Measurements from ENCODE around the gene RAB33A.
"Not testable (repeated sequence)": the region's sequence is repeated elsewhere in the genome, so short reads cannot be mapped to it uniquely, and the experiment has no call there.

Gene RAB33A

DNA sequence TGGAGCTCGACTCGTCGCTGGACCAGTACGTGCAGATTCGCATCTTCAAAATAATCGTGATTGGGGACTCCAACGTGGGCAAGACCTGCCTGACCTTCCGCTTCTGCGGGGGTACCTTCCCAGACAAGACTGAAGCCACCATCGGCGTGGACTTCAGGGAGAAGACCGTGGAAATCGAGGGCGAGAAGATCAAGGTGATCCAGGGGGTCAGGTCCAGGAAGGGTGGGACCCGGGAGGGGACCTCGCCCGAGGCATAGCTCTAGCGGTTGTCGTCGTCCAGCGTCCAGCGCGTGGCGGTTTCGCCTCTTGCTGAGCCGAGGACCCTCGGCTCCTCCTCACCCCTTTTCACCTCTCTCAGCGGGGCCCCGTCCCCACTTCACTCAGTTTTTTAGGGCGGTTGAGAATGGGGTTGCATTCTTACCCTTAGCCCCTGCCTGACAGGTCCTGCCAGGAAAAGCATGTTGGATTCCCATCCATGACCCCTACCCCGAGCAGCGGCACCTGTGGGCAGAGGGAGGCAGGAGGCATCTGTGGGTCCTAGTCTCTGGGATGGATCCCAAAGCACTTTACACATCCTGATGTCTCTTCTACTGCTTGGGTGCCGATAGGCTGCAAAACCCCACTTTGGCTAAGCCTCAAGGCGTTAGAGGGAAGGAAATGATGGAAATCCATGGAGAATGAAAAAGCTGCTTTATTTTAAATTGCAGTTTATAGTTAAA lies 524 bp downstream of the RAB33A start:
- no peak for DNase-seq (ENCODE audit: low read depth in 2 of 2)

DNA sequence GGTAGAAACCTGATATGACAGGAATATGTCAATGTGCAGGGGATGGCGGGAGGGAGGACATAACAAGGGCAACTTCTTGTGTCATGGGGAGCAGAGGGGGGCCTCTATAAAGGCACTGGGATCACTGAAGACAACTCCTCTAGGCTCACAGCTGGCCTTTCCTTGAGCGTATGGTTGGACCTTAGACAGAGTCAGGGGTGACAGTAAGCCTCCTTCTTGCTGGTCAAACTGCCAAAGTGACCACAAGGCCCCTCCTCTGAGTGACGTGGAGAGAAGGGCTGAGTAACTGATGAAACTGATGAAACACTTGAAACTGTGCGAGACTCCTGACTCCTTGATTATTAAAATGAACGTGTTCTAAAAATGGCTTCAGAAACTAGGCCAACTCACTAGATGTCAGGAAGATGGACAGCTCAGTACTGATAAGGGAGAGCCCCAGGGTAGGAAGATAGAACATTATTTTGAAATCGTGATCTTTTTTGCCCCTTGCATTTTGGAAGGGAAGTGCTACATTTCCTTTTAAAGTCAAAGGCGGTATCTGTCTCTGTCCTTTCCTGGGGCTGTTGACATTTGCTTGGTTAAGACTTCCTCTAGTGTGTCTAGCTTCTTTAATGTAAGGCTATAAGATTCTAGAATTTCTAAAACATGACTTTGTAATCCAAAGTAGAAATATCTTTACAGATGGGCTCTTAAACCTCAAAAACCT lies 1.6 kb downstream of the RAB33A start:
- DNase-seq (ENCODE audit: low read depth in 2 of 2) = no peak

DNA sequence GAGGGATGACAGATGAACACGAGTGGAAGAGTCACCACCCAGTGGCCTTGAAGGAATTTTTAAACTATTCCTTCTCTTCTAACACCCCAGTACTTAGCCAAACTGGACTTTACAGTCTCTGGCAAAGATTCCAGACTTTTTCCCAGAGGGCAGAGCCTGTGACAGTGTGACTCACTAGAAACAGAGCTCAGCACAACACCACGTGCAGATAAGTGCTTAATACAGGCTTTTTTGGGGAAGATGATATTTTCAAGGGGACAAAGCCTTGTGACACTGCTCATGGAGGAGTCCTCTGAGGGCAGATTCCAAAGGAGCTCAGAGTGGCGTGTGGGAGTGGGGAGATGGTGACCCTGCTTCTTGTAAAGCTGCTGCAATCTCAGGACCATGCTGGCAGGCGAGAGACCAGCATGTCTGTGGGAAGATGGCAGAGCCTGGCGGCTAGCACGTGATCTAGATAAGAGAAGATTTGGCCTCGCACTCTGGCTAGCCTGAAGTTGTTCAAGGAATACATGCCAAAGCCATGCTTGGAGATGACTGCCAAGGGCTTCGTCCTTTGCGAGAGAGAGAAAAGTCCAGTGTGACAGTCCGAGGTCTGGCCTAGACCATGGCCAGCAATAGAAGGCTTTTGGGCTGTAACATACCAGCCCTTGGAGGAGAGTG lies 2.4 kb downstream of the RAB33A start:
- no peak for DNase-seq (ENCODE audit: low read depth in 2 of 2)

DNA sequence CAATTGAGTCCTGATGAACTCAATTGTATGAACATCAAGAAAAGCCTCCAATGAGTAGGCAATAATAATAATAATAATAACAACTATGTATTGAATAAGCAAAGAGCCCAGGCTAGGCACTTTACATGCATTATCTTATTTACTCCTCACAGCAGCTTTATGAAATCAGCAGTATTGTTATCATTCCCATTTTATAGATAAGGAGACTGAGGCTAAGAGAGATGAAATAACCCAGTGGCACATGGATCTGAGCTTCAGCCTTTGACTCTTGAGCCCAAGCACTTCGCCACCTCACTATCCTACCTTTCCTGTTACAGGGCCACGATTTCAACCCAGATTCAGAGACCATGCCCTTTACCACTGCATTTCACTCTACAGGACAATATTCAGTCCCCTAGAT lies 3.2 kb downstream of the RAB33A start:
- DNase-seq (ENCODE audit: low read depth in 2 of 2) = no peak

DNA sequence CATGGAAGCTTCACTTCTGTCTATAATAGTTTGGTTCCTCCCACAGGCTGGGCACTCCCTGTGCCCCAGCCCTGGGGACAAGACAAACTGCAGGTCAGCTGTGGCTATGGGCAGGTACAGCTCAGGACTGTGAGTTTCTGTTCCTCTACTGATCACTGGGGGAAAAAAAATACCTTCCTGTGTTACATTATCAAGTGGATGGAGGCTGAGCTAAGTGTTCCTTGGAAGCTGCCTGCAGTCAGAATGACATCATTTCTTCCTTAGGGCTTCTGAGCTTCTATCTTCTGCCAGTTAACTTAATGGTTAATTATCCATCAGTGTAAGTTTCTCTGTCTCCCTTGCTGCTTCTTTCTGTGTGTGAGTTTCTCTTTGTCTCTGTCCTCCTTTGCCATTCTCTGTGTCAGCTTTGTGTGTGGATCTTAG lies 4.6 kb downstream of the RAB33A start:
- no peak for DNase-seq (ENCODE audit: low read depth in 2 of 2)

DNA sequence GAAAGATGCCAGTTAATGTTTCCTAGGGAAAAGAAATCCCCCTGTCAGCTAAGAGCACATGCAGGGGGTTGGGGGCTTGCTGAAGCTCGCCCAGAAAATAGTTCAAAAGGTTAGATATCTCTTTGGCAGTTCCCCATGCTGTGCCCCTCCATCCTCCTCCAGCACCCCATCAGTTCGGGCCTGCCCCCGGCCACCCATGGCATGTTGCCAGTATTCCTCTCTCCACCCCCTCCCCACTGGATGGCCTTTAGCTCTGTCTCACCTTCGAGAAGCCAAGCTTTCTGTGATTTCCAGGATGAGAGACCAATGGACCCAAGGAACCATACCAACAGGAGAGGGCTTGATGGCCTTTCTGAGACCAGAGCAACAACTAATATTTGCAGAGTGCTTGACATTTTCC lies 5.2 kb downstream of the RAB33A start:
- DNase-seq (ENCODE audit: low read depth in 2 of 2) = no peak

DNA sequence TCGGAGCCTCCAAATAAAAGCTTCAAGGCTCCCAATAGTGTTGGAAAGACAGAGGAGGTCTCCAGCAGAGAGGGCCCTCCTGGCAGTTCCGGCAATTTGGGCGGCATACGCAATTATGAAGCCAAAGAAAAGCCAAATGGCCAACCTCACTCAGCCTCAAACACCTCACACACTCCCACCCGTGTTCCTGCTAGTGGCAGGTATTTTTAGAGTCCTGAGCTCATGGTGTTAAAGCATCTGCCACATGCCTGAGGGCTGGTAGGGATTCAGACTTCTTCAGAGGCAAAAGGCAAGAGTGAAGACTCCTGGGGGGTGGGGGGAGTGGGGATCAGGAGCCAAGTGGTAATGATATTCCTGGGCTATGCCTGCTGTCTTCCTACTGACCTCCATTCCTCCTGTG lies 7.4 kb downstream of the RAB33A start:
- no peak for DNase-seq (ENCODE audit: low read depth in 2 of 2)

DNA sequence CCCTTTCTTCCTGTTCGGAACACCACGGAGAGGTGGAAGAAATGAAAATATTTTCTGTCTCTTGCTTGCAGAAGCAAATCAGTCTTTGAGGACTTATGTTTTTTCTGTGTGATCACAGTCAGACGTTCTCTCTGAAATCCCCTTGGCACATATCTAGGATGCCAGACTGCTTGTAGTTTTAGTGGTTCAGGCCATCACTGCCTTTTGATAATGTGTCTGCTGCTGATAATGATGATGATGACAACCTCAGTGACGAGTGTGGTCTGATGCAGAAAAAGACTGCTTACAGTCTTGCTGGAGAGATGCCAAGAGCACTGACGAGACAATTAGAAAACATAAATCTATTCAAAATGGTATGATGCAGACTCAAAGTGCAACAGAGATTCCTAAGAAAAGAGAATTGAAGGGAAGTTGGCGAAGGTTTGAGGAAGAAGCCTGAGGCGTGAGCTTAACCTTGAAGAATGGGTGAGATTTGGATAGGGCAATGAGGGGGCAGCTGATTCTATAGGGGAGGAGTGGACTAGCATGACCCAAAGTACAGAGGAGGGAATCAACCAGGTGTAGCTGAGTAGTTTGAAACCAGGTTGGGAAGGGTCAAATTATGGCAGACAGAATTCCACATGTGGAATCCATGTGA lies 7.9 kb downstream of the RAB33A start:
- DNase-seq (ENCODE audit: low read depth in 2 of 2) = no peak

DNA sequence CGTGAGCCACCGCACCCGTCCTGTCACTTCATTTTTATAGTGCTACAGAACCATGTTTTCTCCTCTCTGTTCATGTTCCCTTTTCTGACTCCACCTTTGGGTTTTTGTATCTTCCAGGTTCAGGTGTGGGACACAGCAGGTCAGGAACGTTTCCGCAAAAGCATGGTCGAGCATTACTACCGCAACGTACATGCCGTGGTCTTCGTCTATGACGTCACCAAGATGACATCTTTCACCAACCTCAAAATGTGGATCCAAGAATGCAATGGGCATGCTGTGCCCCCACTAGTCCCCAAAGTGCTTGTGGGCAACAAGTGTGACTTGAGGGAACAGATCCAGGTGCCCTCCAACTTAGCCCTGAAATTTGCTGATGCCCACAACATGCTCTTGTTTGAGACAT lies 12.4 kb downstream of the RAB33A start:
- no peak for DNase-seq (ENCODE audit: low read depth in 2 of 2)

DNA sequence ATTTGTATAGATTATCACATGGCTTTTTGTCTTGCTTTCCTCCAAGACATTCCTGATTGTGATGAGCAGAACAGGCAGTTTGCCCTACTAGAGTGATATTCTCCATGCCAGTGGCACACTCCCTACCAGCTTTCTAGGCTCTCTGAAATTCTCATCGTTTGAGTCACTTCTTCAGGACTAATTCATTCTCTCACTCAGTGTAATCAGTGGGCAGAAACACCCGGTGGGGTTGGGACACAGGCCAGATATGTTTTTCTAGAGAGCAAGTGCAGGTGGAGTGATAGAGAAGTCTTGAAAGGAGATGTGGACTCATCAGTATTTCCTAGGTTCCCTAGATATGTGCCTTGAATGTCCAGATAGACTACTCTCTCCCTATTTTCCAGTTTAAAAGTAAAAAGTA lies 13.1 kb downstream of the RAB33A start:
- no peak for DNase-seq (ENCODE audit: low read depth in 2 of 2)

DNA sequence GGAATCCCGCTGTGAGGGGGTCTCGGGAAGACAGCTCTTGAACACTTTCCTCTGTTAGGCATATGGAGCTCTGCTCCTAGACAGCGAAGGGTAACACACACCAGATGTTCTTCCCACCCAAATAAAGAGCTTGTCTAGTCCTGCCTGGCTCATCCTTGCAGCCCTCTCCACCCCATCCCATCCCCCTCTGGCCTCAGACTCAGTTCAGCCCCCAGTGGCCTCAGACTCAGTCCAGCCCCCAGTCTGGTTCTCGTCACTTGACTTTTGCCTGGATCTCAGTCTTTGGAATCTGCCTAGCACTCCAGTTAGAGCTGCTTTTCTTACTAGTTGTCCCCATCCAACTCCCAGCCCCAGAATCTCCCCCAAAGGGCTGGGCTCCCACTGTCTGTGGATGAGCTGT lies 14.9 kb downstream of the RAB33A start:
- no peak for DNase-seq (ENCODE audit: low read depth in 2 of 2)

DNA sequence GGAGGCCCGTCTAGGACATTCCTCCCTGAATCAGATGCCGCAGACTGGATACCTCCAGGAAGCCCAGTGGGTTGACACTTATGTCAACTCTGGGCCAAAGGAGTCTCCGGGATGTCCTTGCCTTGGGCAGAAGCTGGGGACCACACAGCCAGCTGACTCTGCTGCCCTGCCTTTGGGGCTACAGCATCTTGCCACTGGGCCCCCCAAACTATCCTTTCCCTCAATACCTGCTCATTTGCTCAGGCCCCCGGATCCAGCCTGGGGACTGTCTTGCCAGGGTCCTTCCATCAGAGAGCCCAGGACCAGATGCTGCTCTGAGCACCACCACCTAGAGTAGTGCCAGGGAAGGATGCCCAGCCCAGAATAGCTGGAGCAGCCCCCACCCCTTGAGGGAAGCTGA lies 19.0 kb downstream of the RAB33A start:
- no peak for DNase-seq (ENCODE audit: low read depth in 2 of 2)

DNA sequence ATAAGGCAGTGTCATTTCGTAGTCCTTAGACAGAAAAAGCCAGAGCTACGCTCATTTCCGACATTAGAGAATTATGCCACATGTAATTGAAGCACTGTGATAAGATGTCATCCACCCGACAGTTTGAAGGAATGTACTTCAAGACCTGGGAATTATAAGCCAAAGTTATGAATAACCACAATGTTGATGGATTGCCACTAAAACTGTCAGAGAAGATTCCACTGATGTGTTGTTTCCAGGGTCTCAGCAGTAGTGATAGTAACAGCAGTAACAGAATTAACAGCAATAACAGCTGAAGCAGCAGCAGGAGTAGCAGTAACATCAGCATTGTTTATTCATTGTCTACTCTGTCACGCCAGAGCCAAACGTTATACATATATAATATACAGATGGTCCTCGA lies 24.7 kb downstream of the RAB33A start:
- no peak for DNase-seq (ENCODE audit: low read depth in 2 of 2)

DNA sequence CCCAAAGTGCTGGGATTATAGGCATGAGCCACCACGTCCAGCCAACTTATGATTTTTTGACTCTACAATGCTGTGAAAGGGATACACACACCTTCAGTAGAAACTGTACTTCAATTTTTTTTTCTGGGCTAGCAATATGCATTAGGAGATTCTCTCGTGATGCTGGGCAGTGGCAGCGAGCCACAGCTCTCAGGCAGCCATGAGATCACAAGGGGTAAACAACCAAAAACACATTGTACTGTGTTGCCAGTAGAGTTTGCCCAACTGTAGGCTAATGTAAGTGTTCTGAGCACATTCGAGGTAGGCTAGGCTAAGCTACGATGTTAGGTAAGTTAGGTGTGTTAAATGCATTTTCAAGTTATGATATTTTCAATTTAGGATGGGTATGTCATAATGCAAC lies 25.7 kb downstream of the RAB33A start:
- no peak for DNase-seq (ENCODE audit: low read depth in 2 of 2)

DNA sequence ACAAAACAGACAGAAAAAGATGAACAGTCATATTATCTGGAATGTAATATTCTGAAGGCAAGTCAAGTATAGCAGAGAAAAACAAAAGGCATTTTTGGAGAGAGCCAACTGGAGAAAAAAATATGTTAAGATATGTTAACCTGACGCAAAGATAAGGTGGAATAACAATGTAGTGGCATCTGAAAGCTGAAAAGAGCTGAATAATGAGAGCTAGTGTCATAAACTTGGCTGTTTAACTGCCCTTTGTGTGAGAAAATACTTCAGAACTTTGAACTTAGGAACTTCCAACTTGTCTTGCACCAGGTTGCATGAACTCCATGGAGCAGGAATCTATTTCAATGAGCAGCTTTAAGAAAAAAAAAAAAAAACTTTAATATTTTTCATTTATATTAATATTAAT lies 32.9 kb downstream of the RAB33A start:
- no peak for DNase-seq (ENCODE audit: low read depth in 2 of 2)

DNA sequence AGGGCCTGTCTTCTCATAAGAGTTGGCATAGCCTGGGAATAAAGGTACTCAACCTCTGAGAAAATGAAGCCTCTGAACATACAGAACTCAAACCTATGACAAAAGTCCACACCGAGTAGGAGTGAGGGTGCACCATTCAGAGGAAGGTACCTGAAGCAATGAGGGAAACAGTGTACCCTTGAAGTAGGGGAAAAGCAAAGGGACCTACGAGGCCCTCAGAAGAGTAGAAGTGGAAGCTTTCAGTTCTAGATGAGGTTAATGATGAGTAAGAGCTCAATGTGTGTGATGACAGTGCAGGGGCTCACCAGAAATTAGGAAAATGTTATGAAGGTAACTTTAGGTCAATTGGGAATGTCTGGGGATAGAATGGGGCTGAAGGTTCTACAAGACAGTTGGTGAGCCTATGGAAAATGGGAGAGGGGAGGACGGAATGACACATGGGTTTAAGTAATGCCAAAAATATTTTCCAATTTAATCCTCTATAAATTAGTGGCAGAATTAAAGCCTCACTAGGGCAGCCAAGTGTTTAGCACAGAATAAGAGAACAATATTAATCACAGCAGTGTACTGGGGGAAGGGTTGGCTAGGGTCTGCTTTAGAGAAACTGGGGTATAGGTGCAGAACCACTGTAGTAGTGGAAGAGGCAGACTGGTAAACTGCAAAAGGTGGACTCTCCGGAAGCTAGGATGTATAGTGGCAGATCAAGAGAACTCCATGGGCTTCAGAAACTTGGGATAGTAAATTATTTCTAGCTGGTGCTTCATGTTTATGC lies 39.8 kb downstream of the RAB33A start:
- DNase-seq (ENCODE audit: low read depth in 2 of 2) = no peak

DNA sequence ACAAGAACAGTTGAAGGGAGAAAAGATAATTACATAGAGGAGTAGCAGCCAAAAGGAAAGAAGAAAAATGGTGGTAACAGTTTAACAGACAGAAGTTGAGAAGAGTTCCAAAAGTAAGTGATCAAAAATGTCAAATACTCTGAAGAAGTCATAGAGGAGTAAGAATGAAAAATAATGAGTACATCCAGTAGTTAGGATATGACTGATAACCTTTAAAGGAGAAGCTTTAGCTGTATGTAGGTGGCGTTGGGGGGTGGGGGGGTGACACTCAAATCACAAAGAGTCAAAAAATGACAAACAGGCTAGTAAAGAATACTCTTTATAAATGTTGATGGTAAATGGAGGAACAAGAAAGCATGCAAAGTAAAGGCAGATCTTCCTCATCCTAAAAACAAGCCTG lies 40.6 kb downstream of the RAB33A start:
- DNase-seq (ENCODE audit: low read depth in 2 of 2) = no peak

DNA sequence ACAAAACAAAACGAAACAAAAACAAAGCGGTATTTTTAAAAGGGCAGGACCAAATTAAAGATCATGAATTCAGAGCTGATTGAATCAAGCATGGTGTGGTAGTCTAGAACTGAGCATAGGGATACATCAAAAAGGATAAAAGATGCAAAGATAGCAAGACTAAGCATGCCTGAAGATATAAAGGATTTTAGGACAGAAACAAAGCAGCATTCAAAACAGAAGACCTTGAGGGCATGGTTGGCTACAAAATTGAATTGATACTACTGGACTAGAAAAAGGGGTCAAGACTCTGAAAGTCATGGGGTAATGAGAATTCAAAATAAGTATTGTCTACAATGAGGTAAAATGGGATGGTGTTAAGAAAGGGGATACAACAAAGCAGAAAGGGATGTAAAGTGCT lies 41.6 kb downstream of the RAB33A start:
- DNase-seq (ENCODE audit: low read depth in 2 of 2) = no peak

DNA sequence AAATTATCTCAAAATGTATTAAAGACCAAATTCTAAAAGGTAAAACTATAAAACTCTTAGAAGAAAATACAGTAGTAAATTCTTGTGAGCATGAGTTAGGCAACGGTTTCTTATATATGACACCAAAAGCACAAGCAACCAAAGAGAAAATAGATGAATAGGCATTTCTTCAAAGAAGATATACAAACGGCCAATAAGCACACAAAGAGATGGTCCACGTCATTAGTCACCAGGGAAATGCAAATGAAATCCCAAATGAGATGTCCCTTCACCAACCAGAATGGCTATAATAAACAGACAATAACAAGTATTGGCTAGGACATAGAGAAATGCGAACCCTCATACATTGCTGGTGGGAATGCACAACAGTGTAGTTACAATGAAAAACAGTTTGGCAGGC lies 44.6 kb downstream of the RAB33A start:
- DNase-seq (ENCODE audit: low read depth in 2 of 2) = no peak

DNA sequence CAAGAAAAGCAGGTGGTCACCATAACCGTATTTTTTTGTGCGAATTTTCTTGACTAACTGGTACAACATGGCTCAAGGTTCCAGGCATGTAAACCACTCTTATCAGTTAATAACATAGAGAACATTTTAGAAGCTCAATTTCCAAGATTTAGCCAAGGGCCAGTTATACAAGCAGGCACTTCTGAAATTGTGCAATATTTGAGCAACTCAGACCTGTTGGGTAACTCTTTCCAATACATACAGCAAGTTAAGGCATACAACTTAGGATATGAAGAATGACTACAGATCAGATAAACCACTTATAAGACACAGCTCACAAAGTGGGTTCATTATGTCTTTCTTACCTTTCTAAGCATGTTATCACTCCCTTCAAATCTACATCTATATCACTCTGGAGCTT lies 53.0 kb downstream of the RAB33A start:
- no peak for DNase-seq (ENCODE audit: low read depth in 2 of 2)

DNA sequence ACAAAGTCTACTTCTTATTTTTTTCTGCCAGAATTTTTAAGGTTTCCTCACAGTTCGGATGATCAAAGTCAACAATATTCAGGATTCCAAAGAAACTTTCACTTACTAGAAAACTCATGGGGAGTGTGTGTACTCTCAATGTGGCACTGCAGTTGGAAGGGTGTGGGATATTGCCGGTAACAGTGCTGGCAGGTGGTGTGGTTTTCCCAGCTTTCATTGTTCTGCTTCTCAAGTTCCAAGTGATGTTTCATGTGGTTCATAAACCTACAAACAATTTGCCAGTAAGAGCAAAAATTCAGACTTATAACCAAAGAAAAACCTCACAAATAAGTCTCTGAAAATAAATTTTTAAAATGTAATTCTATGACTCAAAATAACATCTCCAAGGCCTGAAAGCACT lies 57.1 kb downstream of the RAB33A start:
- DNase-seq (ENCODE audit: low read depth in 2 of 2) = no peak

DNA sequence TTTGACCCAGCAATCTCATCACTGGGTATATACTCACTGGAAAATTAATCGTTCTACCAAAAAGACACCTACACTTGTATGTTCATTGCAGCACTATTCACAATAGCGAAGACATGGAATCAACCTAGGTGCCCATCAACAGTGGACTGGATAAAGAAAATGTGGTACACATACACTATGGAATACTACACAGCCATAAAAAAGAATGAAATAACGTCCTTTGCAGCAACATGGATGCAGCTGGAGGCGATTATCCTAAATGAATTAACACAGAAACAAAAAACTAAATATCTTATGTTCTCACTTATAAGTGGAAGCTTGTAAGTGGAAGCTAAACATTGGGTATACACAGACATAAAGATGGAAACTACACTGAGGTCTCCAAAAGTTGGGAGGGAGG lies 59.4 kb downstream of the RAB33A start:
- not testable (repeated sequence) for DNase-seq (ENCODE audit: low read depth in 2 of 2)

All from stimulated activated CD4-positive, alpha-beta T cell treated with anti-CD3 and anti-CD28 coated beads, Interleukin-1b, Interleukin-23, amount 100 ng/mL, for 4 hours (primary cell).